ENCODE measurements around the gene OGFOD3. TPM values are rescaled to one million over a fixed set of nuclear protein-coding genes. Genes with fewer than 3 reads are reported as not detected.
"Not testable (repeated sequence)": the region's sequence is repeated elsewhere in the genome, so short reads cannot be mapped to it uniquely, and the experiment has no call there.

OGFOD3 gene
- total RNA-seq, 1 donor from 2014 or later: 29.1 TPM

DNA sequence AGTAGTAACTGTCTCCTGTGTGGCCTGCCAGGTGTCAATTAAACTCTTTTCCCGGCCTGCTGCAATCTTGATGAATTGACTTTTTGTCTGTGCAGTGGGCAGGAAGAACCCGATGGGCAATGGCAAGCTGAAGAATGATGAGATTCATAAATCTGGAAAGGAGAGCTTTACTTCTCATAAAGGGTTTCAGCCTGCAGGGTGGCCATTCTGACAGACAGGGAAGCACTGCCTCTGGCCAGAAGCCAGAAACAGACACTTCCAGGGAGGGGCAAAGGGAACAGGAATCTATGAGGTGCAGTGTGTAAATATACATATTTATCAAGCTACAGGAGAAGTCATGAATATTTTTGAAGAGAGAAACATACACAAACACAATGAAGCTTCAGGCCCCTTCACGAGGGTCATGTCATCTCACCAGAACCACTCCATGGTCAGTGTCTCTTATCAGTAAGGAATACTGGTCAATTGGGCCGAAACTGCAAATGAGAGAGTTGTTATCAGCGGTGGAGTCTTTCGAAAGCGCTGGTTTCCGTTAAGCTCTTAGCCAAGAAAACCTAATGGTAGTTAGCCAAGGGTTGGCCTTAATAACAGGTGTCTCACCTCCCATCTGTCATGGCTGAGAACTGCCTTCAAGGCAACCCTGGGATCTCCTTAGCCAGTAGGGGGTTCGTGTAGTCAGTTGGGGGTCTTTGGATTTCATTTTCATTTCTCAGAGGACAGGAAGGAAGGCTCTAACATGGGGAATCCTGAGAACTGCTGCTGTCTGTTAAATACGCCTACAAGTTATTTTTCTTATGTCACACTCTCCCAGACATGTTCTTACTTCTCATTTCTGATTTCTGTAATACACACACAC, 38.9 kb upstream of the OGFOD3 start:
- H3K4me3 Mint-ChIP-seq (ENCODE audit: low read depth): peak overlapping the region; percentile 82
- no peak for DNase-seq (ENCODE audit: low spot score)
- peaks cover 22% of the 10 kb centered on the region for H3K4me1 Mint-ChIP-seq (ENCODE audit: low read depth)
- peak overlapping the region; percentile 95 for H3K27ac Mint-ChIP-seq
- no peaks in the 10 kb centered on the region for H3K27me3 Mint-ChIP-seq (ENCODE audit: low read depth)
- H3K36me3 Mint-ChIP-seq (ENCODE audit: low read depth): peaks cover 37% of the 10 kb centered on the region
- intact Hi-C loops (cut with micrococcal nuclease): loop anchor here (5.0 kb wide), 2 partner anchors 95 to 190 kb away; partner anchors contain the start of gene WDR45B
- H3K9me3 Mint-ChIP-seq: peaks cover 4% of the 10 kb centered on the region

GRCh38 chr17:82453706-82454105, 35.3 kb upstream of the OGFOD3 start:
- H3K27ac Mint-ChIP-seq; H3K9me3 Mint-ChIP-seq; H3K4me3 Mint-ChIP-seq (ENCODE audit: low read depth); DNase-seq (ENCODE audit: low spot score); intact Hi-C loops (cut with micrococcal nuclease); H3K27me3 Mint-ChIP-seq (ENCODE audit: low read depth): not testable (repeated sequence)
- peaks cover 25% of the 10 kb centered on the region for H3K36me3 Mint-ChIP-seq (ENCODE audit: low read depth)
- H3K4me1 Mint-ChIP-seq (ENCODE audit: low read depth): peaks cover 35% of the 10 kb centered on the region

DNA sequence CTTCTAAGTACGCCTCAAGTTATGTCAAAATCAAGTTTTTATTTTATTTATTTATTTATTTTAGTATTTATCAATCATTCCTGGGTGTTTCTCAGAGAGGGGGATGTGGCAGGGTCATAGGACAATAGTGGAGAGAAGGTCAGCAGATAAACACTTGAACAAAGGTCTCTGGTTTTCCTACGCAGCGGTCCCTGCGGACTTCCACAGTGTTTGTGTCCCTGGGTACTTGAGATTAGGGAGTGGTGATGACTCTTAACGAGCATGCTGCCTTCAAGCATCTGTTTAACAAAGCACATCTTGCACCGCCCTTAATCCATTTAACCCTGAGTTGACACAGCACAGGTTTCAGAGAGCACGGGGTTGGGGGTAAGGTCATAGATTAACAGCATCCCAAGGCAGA, 34.8 kb upstream of the OGFOD3 start:
- H3K9me3 Mint-ChIP-seq; DNase-seq (ENCODE audit: low spot score); intact Hi-C loops (cut with micrococcal nuclease); H3K27ac Mint-ChIP-seq; H3K27me3 Mint-ChIP-seq (ENCODE audit: low read depth): not testable (repeated sequence)
- peaks cover 35% of the 10 kb centered on the region for H3K4me1 Mint-ChIP-seq (ENCODE audit: low read depth)
- H3K36me3 Mint-ChIP-seq (ENCODE audit: low read depth): peaks cover 25% of the 10 kb centered on the region
- H3K4me3 Mint-ChIP-seq (ENCODE audit: low read depth): peak overlapping the region; percentile 8

DNA sequence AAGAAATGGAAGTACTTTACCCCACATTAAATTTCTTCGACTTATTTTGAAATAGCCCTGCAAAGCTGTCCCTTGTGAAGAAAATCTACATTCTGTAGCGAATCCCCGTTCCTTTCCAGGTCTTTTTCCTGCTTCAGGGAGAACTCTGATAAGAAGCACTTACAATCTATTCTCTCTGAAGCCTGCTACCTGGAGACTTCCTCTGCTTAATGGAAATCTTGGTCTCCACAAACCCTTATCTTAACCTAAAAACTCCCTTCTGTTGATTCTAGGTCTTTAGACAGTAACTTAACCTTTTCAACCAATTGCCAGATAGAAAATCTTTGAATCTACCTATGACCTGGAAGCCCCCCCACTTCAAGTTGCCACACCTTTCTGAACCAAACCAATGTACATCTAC, 33.8 kb upstream of the OGFOD3 start:
- Mint-ChIP-seq H3K27me3 (ENCODE audit: low read depth) (no peaks in the 10 kb centered on the region), H3K36me3 (ENCODE audit: low read depth) (peaks cover 31% of the 10 kb centered on the region), H3K9me3 (peaks cover 4% of the 10 kb centered on the region), H3K4me3 (ENCODE audit: low read depth) (peak overlapping the region; percentile 18), H3K4me1 (ENCODE audit: low read depth) (peaks cover 30% of the 10 kb centered on the region), H3K27ac (peak overlapping the region; percentile 92)
- intact Hi-C loops (cut with micrococcal nuclease): no loop called here
- DNase-seq (ENCODE audit: low spot score): no peak

DNA sequence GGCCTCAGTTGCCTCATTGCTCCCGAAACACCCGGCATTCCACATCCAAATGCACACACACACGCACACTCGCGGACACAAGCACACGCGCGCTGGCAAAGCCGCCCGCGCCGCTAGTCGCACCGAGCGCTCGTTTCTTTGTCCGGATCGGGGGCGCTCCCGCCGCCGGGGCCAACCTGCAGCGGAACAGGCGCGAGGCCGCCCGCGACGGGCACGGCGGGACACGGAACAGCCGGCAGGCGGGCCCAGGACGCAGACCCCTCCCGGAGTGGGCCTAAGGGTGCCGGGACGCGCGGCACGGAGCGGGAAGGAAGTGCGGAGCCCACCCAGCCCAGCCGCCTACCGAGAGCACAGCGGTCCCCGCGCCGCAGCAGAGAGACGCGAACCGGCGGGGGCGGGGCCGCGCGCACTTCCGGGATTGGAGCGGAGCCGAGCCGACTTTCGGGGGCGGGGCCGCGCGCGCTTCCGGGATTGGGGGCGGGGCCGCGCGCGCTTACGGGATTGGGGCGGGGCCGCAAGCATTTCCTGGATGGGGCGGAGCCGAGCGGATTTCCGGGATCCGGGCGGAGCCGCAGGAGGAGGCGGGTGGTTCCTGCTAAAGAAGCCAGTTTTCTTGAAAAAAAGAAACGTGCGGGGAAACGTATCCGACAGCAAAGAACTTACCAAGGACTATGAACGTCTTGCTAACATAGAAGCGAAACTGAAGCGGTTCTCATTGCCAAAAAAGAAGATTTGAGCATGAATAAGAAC, 32.1 kb upstream of the OGFOD3 start, which contains the start of gene CYBC1:
CYBC1 (minus strand) TSS at position 396 of the 750 bp plus-strand sequence. CDS start 1,498 bp downstream, outside the sequence.
- intact Hi-C loops (cut with micrococcal nuclease): loop anchor here (1.0 to 2.0 kb wide), 2 partner anchors 8 to 32 kb away; partner anchors contain the start of genes HEXD, NARF and OGFOD3
- H3K27ac Mint-ChIP-seq: peak within 1 kb of the TSS; percentile 99

DNA sequence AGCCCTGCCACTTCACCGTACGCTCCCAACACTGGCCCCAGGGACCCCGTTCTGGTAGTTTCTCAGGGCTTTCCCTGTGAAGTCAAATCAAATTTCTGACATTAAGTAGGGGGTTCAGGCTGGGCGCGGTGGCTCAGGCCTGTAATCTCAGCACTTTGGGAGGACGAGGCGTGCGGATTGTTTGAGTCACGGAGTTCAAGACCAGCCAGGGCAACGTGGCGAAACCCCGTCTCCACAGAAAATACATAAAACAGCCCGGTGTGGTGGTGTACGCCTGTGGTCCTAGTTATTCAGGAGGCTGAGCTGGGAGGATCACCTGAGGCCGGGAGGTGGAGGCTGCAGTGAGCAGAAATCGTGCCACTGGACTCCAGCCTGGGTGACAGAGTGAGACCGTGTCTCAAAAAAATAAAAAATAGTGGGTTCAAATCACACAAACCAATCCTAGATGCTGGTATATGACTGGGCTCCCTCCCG, 31.5 kb upstream of the OGFOD3 start:
- DNase-seq (ENCODE audit: low spot score): no peak
- Mint-ChIP-seq H3K4me3 (ENCODE audit: low read depth) (peak overlapping the region; percentile 99), H3K4me1 (ENCODE audit: low read depth) (peaks cover 24% of the 10 kb centered on the region), H3K36me3 (ENCODE audit: low read depth) (peaks cover 38% of the 10 kb centered on the region), H3K9me3 (peaks cover 4% of the 10 kb centered on the region), H3K27me3 (ENCODE audit: low read depth) (no peaks in the 10 kb centered on the region), H3K27ac (peak overlapping the region; percentile 99)
- intact Hi-C loops (cut with micrococcal nuclease): loop anchor here (1.0 to 2.0 kb wide), 2 partner anchors 8 to 31 kb away; partner anchors contain the start of genes HEXD, NARF and OGFOD3

More for the DNA sequence above, 32.1 kb upstream of the OGFOD3 start, which contains the start of gene CYBC1:
- Mint-ChIP-seq H3K9me3 (peaks cover 4% of the 10 kb centered on the region), H3K27me3 (ENCODE audit: low read depth) (no peaks in the 10 kb centered on the region), H3K4me3 (ENCODE audit: low read depth) (peak within 1 kb of the TSS; percentile 99), H3K4me1 (ENCODE audit: low read depth) (peaks cover 24% of the 10 kb centered on the region), H3K36me3 (ENCODE audit: low read depth) (peaks cover 38% of the 10 kb centered on the region)
- DNase-seq (ENCODE audit: low spot score): peak; percentile 91

GRCh38 chr17:82449131-82449882, 30.9 kb upstream of the OGFOD3 start:
- H3K27me3 Mint-ChIP-seq (ENCODE audit: low read depth): no peaks in the 10 kb centered on the region
- DNase-seq (ENCODE audit: low spot score): peak; percentile 70
- H3K4me3 Mint-ChIP-seq (ENCODE audit: low read depth): peak overlapping the region; percentile 99
- peaks cover 37% of the 10 kb centered on the region for H3K36me3 Mint-ChIP-seq (ENCODE audit: low read depth)
- peak overlapping the region; percentile 99 for H3K27ac Mint-ChIP-seq
- peaks cover 24% of the 10 kb centered on the region for H3K4me1 Mint-ChIP-seq (ENCODE audit: low read depth)
- peaks cover 3% of the 10 kb centered on the region for H3K9me3 Mint-ChIP-seq
- intact Hi-C loops (cut with micrococcal nuclease): no loop called here

- Mint-ChIP-seq H3K36me3 (ENCODE audit: low read depth) (peaks cover 39% of the 10 kb centered on the region), H3K4me1 (ENCODE audit: low read depth) (peaks cover 24% of the 10 kb centered on the region), H3K27ac (peak overlapping the region; percentile 58), H3K27me3 (ENCODE audit: low read depth) (no peaks in the 10 kb centered on the region), H3K9me3 (no peaks in the 10 kb centered on the region), H3K4me3 (ENCODE audit: low read depth) (peak overlapping the region; percentile 58)
- DNase-seq (ENCODE audit: low spot score): no peak
- intact Hi-C loops (cut with micrococcal nuclease): no loop called here
These were observed 29.5 kb upstream of the OGFOD3 start for GRCh38 chr17:82447876-82448275.

- H3K27me3 Mint-ChIP-seq (ENCODE audit: low read depth): no peaks in the 10 kb centered on the region
- intact Hi-C loops (cut with micrococcal nuclease): no loop called here
- H3K36me3 Mint-ChIP-seq (ENCODE audit: low read depth): peaks cover 44% of the 10 kb centered on the region
- no peak overlapping the region for H3K27ac Mint-ChIP-seq
- H3K9me3 Mint-ChIP-seq: no peaks in the 10 kb centered on the region
- DNase-seq (ENCODE audit: low spot score): no peak
- peaks cover 15% of the 10 kb centered on the region for H3K4me1 Mint-ChIP-seq (ENCODE audit: low read depth)
- peak overlapping the region; percentile 49 for H3K4me3 Mint-ChIP-seq (ENCODE audit: low read depth)
These were observed 28.3 kb upstream of the OGFOD3 start for GRCh38 chr17:82446649-82447048.

GRCh38 chr17:82446124-82446523, 27.7 kb upstream of the OGFOD3 start:
- H3K27me3 Mint-ChIP-seq (ENCODE audit: low read depth): no peaks in the 10 kb centered on the region
- peaks cover 11% of the 10 kb centered on the region for H3K4me1 Mint-ChIP-seq (ENCODE audit: low read depth)
- no peak for DNase-seq (ENCODE audit: low spot score)
- H3K9me3 Mint-ChIP-seq: no peaks in the 10 kb centered on the region
- intact Hi-C loops (cut with micrococcal nuclease): no loop called here
- no peak overlapping the region for H3K4me3 Mint-ChIP-seq (ENCODE audit: low read depth)
- no peak overlapping the region for H3K27ac Mint-ChIP-seq
- H3K36me3 Mint-ChIP-seq (ENCODE audit: low read depth): peaks cover 42% of the 10 kb centered on the region

DNA sequence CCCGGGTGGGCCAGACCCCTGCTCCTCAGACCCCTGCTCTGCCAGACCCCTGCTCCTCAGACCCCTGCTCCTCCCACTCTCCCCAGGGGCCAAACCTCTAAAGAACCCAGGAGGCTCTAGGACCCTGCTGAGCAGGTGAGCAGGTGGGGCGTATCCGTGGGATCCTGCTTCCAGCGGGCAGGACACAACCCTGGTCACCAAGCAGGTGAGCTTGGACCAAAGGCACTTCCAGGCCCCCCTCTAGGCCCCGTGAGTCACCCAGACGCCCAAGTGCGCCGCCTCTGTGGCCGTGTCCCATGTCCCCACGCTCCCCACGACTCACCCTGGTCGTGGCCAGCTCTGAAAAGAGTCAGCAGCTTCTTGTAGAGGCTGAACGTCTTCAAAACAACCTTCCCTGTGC, 27.2 kb upstream of the OGFOD3 start:
- Mint-ChIP-seq H3K36me3 (ENCODE audit: low read depth) (peaks cover 43% of the 10 kb centered on the region), H3K4me1 (ENCODE audit: low read depth) (peaks cover 6% of the 10 kb centered on the region), H3K27ac (no peak overlapping the region), H3K27me3 (ENCODE audit: low read depth) (no peaks in the 10 kb centered on the region), H3K9me3 (no peaks in the 10 kb centered on the region), H3K4me3 (ENCODE audit: low read depth) (no peak overlapping the region)
- intact Hi-C loops (cut with micrococcal nuclease): no loop called here
- DNase-seq (ENCODE audit: low spot score): no peak

DNA sequence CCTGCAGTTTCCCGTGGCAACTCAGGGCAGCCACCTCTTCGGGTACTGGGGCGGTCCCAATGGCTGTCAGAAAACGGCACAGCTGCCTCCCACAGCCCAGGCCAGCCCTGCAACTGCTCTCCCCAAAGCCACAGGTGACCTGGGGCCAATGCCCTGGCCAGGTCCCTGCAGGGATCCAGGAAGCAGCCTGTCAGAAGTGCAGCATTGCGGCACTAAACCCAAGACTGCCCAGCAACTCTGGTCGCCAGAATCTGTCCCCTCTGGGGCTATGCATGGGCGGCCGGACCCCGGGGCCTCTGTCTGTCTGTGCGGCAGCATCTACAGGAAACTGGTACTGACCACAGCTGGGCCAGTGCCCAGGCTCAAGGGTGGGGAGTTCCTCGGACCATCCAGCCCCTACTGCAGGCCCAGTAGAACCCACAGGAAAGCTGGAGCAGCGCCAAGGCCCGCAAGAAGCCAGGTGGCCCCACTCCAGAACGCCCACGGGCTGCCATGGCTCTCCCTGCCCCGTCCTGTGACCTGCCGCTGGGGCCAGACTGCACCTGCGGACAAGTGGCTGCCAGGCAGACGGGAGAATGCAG, 26.6 kb upstream of the OGFOD3 start:
- no peak for DNase-seq (ENCODE audit: low spot score)
- Mint-ChIP-seq H3K4me1 (ENCODE audit: low read depth) (peaks cover 6% of the 10 kb centered on the region), H3K36me3 (ENCODE audit: low read depth) (peaks cover 47% of the 10 kb centered on the region), H3K4me3 (ENCODE audit: low read depth) (no peak overlapping the region), H3K9me3 (no peaks in the 10 kb centered on the region), H3K27me3 (ENCODE audit: low read depth) (no peaks in the 10 kb centered on the region), H3K27ac (no peak overlapping the region)
- intact Hi-C loops (cut with micrococcal nuclease): no loop called here
